GM19372 (cell line): Measurements from ENCODE around the gene GMPR2.
"Not testable (repeated sequence)": the region's sequence is repeated elsewhere in the genome, so short reads cannot be mapped to it uniquely, and the experiment has no call there.

ENCODE experiments used
- ATAC-seq: cut with Tn5 transposase; IDR thresholded peaks from one replicate; pipeline ENCODE4 v1.9.1; 2021; ENCODE audit warnings: mild to moderate bottlenecking, low read depth, moderate library complexity; ENCODE audit not compliant: unreplicated experiment

GMPR2 gene

GRCh38 chr14:24226473-24226872, 6.3 kb upstream of the GMPR2 start:
- no peak for ATAC-seq

GRCh38 chr14:24228902-24229301, 3.8 kb upstream of the GMPR2 start:
- no peak for ATAC-seq

GRCh38 chr14:24231263-24232120, 1.2 kb upstream of the GMPR2 start:
- no peak for ATAC-seq

DNA sequence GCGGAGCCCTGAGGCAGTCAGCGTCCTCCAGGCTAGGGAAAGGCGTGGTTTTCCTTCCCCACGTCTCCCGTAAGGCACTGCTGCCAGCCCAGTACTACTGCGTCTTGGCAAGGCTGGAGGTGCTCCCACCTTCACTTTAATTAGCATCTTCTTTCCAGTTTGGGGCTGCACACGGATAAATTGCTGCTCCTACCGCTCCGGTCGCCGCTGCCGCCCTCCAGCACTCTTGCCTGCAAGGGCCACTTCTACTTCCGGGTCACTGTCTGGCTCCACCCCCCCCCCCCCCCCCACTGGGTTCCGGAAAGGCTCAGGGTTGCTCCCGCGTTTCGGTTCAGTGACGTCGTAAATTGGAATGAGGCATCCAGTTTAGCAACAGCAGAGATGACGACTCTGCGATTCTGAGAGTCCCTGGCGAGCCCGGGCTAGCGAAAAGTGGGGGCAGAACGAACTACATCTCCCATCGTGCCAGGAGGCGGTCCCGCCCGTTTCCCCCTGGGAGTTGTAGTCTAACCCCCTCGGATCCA, 546 bp upstream of the GMPR2 start, which contains the start of gene NEDD8:
TSS of gene NEDD8 (minus strand) at position 247 of the 524 bp plus-strand sequence. CDS start at position 147, 100 bp downstream.
- peak; percentile 71 for ATAC-seq

- ATAC-seq, result no peak
These were observed 773 bp downstream of the GMPR2 start for GRCh38 chr14:24233538-24233866.

- no peak for ATAC-seq
These were observed 1.6 kb downstream of the GMPR2 start for GRCh38 chr14:24234095-24235005.

DNA sequence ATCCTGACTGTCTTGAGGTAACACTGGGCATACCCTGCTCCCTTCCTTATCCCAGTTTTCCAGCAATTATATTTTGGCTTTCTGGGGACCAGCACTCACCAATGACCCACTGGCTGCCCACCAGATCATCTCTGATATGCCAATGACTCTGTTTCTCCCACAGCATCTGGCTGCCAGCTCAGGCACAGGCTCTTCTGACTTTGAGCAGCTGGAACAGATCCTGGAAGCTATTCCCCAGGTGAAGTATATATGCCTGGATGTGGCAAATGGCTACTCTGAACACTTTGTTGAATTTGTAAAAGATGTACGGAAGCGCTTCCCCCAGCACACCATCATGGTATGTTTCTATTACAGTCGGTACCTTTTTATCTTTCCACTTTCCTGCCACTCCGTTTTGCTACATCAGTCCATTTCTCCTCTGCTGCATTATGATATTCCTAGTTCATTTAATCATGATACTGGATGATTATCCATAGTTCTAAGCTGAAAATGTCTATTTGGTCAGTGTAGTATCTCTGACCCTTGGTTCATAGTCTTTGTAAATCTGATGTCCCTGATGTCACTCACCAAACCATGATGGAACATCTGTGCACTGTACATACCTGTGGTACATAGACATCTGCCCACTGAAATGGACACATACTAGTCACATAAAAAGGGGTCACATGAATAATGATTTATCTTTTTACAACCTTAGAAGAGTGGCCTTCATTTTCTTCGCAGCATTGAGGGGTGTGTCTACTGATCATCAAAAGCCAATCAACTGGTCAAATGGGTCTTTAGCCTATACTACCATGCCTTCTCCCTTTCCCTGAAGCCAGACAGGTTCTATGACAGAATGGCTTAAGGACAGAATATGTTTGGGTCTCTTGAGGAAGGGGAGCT, 3.3 kb downstream of the GMPR2 start:
- ATAC-seq, result no peak

- no peak for ATAC-seq
These were observed 4.1 kb downstream of the GMPR2 start for GRCh38 chr14:24236689-24237462.

DNA sequence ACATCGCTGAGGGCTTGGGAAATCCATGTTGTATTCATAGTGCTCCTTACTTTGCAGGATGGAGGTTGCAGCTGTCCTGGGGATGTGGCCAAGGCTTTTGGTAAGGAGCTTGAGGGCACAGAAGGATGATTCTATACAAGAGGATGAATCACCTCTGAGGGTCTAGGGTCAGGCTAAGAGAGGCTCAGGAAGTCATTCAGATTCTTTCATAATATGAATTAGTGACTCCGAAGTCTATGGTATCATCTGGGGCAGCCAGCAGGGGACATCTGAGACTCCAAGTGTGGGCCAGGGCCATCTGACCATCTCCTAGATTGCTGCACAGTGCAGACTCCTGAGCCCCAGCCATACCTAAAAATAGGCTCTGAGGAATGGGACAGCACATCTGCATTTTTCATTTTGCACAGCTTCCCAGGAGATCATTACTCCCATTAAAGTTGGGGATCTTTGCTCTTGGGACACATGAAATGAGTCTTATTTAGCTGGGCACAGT, 4.8 kb downstream of the GMPR2 start:
- no peak for ATAC-seq

- no peak for ATAC-seq
These were observed 5.4 kb downstream of the GMPR2 start for GRCh38 chr14:24238123-24238522.

DNA sequence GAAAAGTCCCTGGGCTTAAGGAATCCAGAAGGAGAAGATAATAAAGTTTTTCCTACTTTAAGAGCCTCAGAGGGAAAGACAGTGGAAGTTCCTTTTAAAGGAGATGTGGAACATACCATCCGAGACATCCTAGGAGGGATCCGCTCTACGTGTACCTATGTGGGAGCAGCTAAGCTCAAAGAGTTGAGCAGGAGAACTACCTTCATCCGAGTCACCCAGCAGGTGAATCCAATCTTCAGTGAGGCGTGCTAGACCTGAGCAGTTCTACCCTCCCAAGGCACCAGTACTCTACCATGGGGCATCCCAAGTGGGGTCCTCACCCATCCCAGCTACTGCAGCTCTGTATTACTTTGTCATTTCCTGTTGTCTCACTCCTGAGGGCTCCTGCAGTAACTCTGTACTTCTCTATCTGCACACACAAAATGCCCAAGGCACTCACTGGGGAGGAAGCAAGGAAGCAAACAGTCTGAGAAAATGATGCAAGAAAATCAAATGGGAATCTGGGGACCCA, 5.9 kb downstream of the GMPR2 start:
- ATAC-seq, result no peak

- no peak for ATAC-seq
These were observed 7.6 kb downstream of the GMPR2 start for GRCh38 chr14:24240110-24240918.

- peak; percentile 78 for ATAC-seq
These were observed 9.2 kb downstream of the GMPR2 start for GRCh38 chr14:24241829-24242443.

DNA sequence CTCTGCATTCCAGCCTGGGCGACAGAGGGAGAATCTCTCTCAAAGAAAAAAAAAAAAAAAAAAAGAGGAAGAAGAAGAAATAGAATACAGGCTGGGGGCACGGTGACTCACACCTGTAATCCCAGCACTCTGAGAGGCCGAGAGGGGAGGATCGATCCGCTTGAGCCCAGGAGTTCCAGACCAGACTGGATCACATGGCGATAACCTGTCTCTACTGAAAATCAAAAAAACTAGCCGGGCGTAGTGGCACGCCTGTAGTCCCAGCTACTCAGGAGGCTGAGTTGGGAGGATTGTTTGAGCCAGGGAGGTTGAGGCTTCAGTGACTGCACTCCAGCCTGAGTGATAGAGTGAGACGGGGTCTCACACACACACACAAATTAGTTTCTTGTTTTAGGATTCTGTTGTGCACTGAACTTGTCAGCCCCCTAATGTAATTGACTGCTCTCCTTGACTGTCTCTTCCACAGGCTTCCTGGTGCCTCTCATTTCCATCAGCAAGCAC, 10.7 kb downstream of the GMPR2 start:
- ATAC-seq, result no peak

DNA sequence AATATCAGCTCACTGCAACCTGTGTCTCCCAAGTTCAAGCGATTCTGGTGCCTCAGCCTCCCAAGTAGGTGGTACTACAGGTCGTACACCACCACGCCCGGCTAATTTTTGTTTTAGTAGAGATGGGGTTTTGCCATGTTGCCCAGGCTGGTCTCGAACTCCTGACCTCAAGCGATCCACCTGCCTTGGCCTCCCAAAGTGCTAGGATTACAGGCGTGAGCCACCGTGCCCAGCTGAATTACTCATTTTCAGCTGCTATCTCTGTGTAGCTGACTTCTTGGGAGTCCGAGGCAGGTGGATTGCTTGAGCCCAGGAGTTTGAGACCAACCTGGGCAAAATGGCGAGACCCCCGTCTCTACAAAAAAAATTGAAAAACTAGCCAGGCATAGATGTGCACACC, 12.6 kb downstream of the GMPR2 start:
- ATAC-seq, result not testable (repeated sequence)

DNA sequence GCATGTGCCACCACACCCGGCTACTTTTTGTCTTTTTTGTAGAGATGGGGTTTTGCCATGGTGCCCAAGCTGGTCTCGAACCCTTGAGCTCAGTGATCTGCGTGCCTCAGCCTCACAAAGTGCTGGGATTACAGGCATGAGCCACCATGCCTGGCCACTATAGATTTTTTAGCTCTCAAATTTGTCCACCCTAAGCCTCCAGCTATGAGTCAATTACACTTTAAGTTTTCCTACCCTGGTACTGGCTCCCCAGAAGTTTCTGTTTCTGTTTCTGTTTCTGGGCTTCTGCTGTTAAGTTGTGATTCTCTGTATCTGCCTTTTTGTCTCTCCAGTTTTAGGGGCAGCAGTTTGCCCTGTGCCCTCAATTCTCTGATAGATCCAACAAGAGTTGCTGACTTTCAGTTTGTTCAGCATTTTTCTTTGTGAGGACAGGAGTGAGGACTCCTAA, 14.1 kb downstream of the GMPR2 start:
- ATAC-seq, result no peak

GRCh38 chr14:24247422-24247821, 14.7 kb downstream of the GMPR2 start:
- no peak for ATAC-seq
